ENCODE results near the gene SFXN3. TPM values are rescaled to one million over a fixed set of nuclear protein-coding genes. Genes with fewer than 3 reads are reported as not detected.

SFXN3 gene
- total and polyA plus RNA-seq, 2 of the 13 experiments (the other 11 are each of a cell fraction or from before 2014, with no cell fraction given): 16.8 to 71.5 TPM

DNA sequence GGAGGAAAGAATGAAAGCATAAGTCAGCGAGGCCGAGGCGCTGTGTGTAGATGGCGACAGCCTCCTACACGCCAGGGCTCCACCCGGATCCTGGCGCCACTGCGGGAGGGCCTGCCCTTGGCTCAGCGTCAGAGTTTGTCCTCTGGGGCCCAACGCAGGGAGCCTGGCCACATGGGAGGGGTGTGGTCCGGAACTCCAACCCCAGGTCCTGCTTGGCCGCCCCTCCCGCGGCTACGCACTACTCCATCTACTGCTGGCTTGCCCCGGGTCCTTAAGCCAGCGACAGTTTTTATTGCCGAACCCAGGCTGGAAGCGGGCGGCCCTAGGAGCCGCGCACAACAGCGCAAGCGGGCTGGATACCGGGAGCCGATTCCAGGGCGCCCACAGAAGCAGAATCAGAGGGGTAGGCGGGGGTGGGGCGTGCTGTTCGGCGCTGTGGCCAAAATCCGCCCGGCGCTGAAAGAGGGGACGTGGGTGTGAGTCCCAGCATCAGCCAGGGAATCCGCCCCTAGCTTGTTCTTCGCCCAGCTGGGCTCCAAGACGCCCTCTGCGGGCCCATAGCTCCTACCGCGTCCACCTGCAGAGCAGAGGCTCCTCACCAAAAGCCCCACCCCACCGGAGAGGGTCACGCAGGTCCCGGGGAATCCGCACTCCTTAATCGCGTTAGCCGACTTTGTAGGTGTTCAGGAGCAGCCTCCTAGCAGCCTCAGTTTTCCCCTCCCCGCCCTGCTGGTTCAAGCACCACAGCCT, 35.3 kb downstream of the SFXN3 start (continued):
- TF ChIP-seq KMT2B (CRISPR knock-in tag; IDR thresholded peaks at IDR 0.05): peak; percentile 19; the same call in 1 of the 2 replicates
- peak; percentile 61 for TF ChIP-seq IRF2 (CRISPR knock-in tag; IDR thresholded peaks at IDR 0.05)
- no peak for TF ChIP-seq ZNF367 (CRISPR knock-in tag; IDR thresholded peaks at IDR 0.05; ENCODE audit: borderline replicate concordance)
- TF ChIP-seq ZC3H13 (CRISPR knock-in tag; IDR thresholded peaks at IDR 0.05): peak; percentile 82
- 0 out of 2 replicates have a peak, but pooled peaks have one; percentile 46 for TF ChIP-seq MAF1 (CRISPR knock-in tag; IDR thresholded peaks at IDR 0.05; ENCODE audit: borderline replicate concordance)
- TF ChIP-seq NCOA1 (CRISPR knock-in tag; IDR thresholded peaks at IDR 0.05): 0 out of 2 replicates have a peak, but pooled peaks have one; percentile 23
- no peak for TF ChIP-seq MBNL3 (CRISPR knock-in tag; conservative IDR thresholded peaks at IDR 0.05)
- no peak; the same call in 1 of the 2 replicates for TF ChIP-seq ZNF589 (CRISPR knock-in tag; conservative IDR thresholded peaks at IDR 0.05)
- TF ChIP-seq CBFB (CRISPR knock-in tag; IDR thresholded peaks at IDR 0.05): peak; percentile 36; the same call in 1 of the 2 replicates
- peak; percentile 72 for TF ChIP-seq HOXA3 (CRISPR knock-in tag; IDR thresholded peaks at IDR 0.05)
- peak; percentile 88 for TF ChIP-seq FOXC1 (CRISPR knock-in tag; IDR thresholded peaks at IDR 0.05; ENCODE audit: borderline replicate concordance)
- TF ChIP-seq ZNF205 (CRISPR knock-in tag; IDR thresholded peaks at IDR 0.05): 0 out of 2 replicates have a peak, but pooled peaks have one; percentile 21
- peak; percentile 83 for TF ChIP-seq TFDP2 (CRISPR knock-in tag; IDR thresholded peaks at IDR 0.05)
- TF ChIP-seq ZNF570 (CRISPR knock-in tag; IDR thresholded peaks at IDR 0.05; ENCODE audit: borderline replicate concordance): no peak
- TF ChIP-seq MIER2 (CRISPR knock-in tag; IDR thresholded peaks at IDR 0.05): no peak; the same call in 1 of the 2 replicates
- TF ChIP-seq, protein P1, sequence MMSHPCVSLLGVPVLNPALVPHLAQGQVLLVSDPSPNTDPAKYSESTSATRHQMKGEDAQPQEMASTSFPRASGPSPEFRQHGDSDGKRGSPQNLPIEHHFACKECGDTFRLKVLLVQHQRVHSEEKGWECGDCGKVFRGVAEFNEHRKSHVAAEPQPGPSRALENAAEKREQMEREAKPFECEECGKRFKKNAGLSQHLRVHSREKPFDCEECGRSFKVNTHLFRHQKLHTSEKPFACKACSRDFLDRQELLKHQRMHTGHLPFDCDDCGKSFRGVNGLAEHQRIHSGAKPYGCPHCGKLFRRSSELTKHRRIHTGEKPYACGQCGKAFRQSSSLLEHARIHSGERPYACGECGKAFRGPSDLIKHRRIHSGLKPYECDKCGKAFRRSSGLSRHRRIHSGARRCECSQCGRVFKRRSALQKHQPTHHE (CRISPR knock-in tag; IDR thresholded peaks at IDR 0.05; ENCODE audit: borderline replicate concordance): no peak
- no peak for TF ChIP-seq KDM4B (CRISPR knock-in tag; IDR thresholded peaks at IDR 0.05)
- TF ChIP-seq ESRRA (CRISPR knock-in tag; IDR thresholded peaks at IDR 0.05; ENCODE audit: low read depth): peak; percentile 76; the same call in 1 of the 2 replicates
- no peak; the same call in 1 of the 2 replicates for TF ChIP-seq ZZZ3 (CRISPR knock-in tag; IDR thresholded peaks at IDR 0.05; ENCODE audit: borderline replicate concordance)
- peak; percentile 43 for TF ChIP-seq PRDM15 (CRISPR knock-in tag; IDR thresholded peaks at IDR 0.05)
- peak; percentile 54; the same call in 1 of the 2 replicates for TF ChIP-seq ZNF138 (CRISPR knock-in tag; IDR thresholded peaks at IDR 0.05; ENCODE audit: low read depth)
